ENCODE measurements around the gene LTN1. TPM values are rescaled to one million over a fixed set of nuclear protein-coding genes. Genes with fewer than 3 reads are reported as not detected.

Gene LTN1, protein sequence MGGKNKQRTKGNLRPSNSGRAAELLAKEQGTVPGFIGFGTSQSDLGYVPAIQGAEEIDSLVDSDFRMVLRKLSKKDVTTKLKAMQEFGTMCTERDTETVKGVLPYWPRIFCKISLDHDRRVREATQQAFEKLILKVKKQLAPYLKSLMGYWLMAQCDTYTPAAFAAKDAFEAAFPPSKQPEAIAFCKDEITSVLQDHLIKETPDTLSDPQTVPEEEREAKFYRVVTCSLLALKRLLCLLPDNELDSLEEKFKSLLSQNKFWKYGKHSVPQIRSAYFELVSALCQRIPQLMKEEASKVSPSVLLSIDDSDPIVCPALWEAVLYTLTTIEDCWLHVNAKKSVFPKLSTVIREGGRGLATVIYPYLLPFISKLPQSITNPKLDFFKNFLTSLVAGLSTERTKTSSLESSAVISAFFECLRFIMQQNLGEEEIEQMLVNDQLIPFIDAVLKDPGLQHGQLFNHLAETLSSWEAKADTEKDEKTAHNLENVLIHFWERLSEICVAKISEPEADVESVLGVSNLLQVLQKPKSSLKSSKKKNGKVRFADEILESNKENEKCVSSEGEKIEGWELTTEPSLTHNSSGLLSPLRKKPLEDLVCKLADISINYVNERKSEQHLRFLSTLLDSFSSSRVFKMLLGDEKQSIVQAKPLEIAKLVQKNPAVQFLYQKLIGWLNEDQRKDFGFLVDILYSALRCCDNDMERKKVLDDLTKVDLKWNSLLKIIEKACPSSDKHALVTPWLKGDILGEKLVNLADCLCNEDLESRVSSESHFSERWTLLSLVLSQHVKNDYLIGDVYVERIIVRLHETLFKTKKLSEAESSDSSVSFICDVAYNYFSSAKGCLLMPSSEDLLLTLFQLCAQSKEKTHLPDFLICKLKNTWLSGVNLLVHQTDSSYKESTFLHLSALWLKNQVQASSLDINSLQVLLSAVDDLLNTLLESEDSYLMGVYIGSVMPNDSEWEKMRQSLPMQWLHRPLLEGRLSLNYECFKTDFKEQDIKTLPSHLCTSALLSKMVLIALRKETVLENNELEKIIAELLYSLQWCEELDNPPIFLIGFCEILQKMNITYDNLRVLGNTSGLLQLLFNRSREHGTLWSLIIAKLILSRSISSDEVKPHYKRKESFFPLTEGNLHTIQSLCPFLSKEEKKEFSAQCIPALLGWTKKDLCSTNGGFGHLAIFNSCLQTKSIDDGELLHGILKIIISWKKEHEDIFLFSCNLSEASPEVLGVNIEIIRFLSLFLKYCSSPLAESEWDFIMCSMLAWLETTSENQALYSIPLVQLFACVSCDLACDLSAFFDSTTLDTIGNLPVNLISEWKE (N-terminal part only)
- 14.8 and 15.0 TPM in 2 replicates for total RNA-seq

GRCh38 chr21:28992526-28993292 lies at the start of gene LTN1:
TSS of gene LTN1 (minus strand) at chr21:28992877. CDS start at chr21:28992805, 72 bp downstream.

GRCh38 chr21:29024474-29025327 lies 32.0 kb upstream of the LTN1 start, which contains the start of gene USP16:
TSS of gene USP16 (plus strand) at chr21:29024668. CDS start at chr21:29027914, 3,246 bp downstream.

Other genes starting within 250 kb of the LTN1 start
- 13.7 and 17.1 TPM in 2 replicates for gene RWDD2B, start 26.5 kb upstream of the LTN1 start, total RNA-seq
- 19.1 and 21.8 TPM in 2 replicates for gene USP16, start 31.8 kb upstream of the LTN1 start, total RNA-seq
- gene CCT8, start 80.8 kb upstream of the LTN1 start, total RNA-seq = 226 and 330 TPM in 2 replicates
- 4.1 and 11.6 TPM in 2 replicates for gene MAP3K7CL, start 137.8 kb upstream of the LTN1 start, total RNA-seq

Data from hair follicular keratinocyte (primary cell).